ENCODE data around the gene ONECUT3.
"Not testable (repeated sequence)": the region's sequence is repeated elsewhere in the genome, so short reads cannot be mapped to it uniquely, and the experiment has no call there.

ONECUT3 gene

DNA sequence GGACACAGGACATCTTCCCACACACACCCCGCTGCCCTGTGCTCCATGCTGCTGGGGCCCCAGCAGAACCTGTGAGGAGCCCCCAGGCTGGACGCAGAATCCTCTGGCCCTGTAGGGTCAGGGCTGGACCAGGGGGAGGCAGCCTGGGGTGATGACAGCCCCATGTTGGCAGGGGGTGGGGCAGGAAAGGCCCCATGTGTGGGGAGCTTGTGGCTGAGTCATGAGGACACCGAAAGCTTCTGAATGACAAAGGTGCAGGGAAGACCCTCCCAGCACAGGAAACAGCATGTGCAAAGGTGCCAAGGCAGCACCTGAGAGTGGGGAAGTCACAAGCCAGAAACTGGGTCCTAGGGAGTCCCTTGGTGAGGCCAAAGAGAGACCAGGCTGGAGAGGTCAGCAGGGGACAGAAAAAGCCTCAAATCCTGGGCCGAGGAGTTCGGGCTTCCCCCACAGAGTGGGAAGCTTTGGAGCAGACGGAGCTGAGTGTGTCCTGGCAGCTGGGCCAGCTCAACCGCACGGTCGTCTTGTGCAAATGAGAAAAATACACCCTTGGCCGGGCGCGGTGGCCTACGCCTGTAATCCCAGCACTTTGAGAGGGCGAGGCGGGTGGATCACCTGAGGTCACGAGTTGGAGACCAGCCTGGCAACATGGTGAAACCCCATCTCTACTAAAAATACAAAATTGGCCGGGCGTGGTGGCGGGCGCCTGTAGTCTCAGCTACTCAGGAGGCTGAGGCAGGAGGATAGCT, 41.3 kb downstream of the ONECUT3 start:
- no peak for DNase-seq (ENCODE audit: low read depth)

DNA sequence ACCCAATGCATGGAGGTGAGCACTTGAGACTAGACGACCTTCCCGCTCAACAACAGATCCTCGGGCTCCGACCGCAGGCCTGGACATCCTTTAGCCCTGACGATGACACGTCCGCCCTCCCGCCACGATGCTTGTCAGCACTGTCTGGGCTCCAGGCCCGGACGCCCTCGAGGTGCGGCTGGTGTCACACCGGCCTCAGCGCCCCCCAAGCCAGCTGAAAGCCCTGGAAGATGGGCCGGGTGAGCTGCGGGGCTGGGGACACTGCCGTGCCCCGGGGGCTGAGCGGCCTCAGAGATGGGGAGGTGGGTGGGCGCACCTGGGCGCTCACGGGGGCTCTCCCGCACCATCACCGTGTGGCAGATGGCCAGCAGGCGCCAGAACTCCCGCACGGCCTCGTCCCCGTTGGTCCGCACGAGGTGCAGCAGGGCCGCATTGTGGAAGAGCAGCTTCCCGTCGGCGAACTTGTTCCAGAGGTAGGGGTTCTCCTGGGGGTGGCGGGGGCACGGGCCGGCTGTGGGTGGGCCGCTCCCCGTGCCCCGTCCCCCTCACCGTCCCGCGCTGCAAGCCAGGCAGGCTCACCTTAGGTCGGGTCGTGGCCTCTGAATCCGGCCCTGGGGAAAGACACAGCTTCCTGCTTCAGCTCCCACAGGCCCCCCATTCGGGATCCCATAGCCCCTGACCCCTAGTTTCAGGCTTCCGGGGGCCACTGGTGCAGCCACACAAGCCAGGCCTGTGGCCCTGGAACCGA, 43.3 kb downstream of the ONECUT3 start:
- DNase-seq (ENCODE audit: low read depth): no peak

DNA sequence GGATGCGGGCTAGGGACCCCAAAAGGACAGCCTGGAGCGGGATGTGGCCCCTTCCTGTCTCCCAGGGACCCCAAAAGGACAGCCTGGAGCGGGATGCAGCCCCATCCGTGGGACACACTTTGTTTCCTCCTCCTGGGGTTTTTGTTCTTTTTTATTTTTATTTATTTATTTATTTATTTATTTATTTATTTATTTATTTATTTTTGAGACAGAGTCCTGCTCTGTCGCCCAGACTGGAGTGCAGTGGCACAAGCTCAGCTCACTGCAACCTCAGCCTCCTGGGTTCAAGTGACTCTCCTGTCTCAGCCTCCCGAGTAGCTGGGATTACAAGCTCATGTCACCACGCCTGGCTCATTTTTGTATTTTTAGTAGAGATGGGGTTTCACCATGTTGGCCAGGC, 44.0 kb downstream of the ONECUT3 start:
- DNase-seq (ENCODE audit: low read depth): not testable (repeated sequence)

DNA sequence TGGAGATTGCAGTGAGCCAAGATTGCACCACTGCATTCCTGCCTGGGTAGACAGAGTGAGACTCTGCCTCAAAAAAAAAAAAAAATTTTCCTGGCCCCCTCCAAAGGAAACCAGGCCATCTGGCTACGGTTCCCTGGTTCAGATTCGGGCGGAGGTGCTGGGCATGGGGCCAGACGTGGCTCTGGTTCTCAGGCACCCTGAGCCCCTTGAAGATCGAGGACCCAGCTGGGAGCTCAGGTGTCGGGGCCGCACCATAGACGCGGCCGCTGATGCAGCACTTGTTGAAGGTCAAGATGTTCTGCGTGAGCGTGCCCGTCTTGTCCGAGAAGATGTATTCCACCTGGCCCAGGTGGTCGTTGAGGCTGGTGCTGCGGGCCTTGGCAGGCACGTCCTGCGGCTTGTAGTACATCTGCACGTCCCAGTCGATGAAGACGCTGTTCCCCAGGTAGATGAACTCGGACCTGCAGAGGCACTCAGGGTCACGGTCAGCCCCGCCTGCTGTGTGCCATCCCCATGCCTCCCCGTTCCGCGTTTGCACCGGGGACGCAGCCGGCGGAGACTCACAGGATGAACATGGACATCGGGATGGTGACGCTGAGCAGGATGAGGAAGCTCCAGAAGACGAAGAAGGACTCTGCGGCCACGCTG, 46.5 kb downstream of the ONECUT3 start:
- DNase-seq (ENCODE audit: low read depth): no peak

DNA sequence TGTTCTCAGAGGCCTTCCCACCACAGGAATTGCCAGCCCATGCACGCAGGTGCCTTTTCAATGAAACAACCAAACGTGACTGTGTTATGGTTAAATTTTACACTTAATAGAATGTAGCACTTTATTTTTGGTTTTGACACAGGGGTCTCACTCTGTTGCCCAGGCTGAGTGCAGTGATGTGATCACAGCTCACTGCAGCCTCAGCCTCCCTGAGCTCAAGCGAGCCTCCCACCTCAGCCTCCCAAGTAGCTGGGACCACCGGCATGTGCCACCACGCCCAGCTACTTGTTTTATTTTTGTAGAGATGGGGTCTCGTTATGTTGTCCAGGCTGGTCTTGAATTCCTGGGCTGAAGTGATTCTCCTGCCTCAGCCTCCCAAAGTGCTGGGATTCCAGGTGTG, 51.6 kb downstream of the ONECUT3 start:
- no peak for DNase-seq (ENCODE audit: low read depth)

DNA sequence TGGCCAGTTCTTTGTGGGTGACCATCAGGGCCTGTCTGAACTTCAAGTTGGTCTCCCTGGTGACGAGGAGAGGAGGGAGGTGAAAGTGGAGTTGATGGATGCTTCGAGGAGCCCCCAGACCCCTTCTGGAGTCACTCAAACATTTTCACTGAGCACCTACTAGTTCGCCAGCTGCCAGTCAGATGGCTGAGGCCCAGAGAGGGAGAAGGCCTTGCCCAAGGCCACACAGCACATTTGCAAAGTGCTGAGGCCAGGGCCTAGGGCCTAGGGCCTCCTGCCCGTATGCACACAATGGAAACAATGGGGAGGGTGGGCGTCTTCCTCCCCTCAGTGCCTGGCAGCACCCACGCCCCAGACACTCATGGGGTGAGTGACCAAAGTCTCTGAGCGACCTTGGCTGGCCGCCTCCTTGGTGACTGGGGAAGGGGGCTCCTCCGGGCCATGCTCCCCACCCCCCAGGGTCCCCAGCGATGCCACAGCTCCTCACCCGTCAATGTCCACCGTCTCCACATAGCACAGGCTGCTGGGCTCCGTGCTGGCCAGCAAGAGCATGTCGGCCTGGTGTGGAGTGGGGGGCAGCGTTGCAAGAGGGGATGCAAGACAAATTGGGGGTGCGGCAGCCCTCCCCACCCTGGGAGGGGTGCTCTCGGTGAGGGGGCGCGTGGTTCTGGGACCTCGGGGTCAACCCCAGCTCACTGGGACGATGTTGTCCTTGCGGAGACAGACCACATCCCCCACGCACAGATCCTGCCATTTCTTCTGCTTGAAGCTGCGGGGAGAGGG, 52.3 kb downstream of the ONECUT3 start:
- DNase-seq (ENCODE audit: low read depth): no peak

DNA sequence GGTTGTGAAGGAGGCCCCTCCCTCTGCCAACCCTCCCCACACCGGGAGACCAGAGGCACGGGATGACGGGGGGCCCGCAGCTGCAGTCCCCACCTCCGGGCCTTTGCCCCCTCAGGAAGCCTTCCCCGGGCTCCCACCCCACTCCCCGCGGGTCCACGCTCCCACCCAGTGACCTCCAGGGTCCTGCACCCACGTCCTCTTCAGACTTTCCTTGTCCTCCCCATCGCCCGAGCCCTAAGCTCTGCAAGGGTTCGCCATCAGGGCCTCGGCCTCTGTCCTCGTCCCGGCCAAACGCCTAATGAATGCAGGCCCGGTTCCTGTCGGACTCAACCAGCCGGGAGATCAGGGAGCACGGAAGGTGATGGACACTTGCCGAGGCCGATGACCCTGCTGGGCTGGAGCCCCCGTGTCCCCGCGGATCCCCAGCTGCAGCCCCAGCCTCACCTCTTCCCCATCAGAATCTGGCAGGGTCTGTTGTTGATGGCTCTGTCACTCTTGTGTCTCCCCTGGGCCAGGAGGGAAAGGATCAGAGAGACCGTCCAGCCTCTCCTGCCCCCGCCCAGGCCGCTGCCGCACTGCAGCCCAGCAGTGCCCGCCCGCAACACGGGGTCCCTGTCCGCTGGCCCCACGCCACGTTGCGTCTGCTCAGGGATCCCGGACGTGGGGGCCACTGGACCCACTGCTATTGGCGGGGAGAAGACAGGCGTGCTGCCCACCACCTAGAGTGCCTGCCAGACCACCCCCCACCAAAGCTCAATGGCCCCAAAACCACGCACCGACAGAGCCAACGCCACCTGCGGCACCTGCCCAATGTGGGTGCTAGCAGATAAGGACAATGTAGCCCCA, 53.1 kb downstream of the ONECUT3 start:
- DNase-seq (ENCODE audit: low read depth): no peak

DNA sequence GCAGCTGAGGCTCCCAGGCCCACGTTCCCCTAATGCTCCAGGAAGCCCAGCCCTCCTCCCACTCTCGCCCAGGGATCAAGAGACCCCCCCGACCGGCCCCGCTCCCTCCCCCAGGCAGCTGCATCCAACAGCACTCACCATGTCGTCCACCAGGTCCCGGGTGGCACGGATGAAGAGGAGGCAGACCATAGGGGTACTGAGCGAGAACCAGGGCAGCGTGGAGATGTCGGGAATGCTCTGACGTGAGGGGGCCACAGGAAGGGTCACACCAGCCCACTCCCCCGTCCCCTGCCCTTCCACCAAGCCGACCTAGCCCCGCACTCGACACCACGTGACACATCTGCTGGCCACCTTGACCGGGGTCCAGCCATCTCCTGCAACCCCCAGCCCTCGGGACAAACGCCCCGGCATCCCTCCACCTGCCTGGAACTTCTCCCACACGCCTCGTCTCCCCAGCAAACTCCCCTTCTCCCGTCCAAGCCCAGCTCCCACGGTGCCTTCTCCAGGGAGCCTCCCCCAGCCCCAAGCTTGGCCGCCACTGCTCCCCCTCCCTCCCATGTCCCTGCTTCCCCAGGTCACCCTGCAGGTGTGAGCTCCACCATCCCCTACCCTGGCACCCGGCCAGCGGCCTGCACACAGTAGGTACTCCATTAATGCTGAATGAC, 53.9 kb downstream of the ONECUT3 start:
- no peak for DNase-seq (ENCODE audit: low read depth)

DNA sequence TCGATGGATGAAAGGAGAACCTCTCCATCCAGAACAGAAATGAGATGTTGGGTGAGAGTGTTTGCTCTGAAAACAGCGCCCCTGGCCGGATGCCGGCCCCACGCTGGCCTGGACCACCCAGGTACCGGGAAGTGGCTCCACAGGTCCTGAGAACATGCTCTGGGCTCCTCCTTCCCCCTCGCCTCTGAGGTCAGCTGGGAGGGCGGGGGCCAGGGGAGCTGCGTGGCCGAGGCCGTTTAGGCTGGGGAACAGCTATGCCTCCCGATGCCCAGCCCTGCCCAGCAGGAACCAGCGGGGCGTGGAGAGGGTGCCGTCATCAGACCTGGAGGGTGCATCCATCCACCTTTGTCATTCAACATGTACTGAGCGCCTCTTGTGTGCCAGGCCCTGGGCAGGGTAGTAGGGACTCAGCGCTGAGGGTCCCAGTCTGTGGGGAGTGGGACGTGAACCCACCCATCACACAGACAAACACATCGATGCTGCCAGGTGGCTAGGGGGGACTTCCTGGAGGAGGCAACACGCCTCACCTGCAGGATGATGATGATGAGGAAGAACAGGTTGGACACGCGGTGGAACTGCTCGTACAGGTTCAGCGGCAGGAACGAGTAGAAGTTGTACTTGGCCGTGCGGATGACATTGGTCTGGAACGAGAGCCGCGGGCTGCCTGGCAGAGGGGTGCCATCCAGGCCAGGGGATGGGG, 54.5 kb downstream of the ONECUT3 start:
- no peak for DNase-seq (ENCODE audit: low read depth)

DNA sequence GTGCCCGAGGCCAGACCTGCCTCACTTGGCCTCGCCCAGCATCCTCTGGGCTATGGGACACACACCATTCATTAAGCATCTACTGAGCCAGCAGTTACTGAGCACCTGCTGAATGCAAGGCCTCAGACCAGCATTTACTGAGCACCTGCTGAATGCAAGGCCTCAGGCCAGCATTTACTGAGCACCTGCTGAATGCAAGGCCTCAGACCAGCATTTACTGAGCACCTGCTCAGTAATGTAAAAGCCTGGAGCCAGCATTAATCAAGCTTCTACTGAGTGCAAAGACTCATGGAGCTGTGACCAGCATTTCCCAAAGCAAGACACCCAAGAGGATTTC, 55.1 kb downstream of the ONECUT3 start:
- no peak for DNase-seq (ENCODE audit: low read depth)

DNA sequence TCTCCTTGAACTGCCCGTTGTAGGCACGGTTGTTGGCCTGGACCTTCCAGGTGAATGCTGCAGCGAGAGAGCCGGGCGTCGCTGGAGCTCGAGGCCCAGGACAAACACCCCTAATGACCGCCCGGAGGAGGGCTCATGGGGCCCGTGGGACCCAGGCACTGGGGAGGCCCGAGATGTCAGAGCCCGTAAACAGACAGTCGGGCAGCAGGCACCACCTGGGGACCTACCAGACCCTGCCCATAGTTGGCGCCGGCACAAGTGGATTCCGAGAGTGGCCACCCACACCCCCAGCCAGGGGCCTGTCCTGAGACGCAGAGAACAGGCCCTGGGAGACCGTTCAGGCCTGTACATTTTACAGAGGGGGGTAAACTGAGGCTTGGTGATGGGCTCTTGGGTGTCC, 56.4 kb downstream of the ONECUT3 start:
- DNase-seq (ENCODE audit: low read depth): no peak

DNA sequence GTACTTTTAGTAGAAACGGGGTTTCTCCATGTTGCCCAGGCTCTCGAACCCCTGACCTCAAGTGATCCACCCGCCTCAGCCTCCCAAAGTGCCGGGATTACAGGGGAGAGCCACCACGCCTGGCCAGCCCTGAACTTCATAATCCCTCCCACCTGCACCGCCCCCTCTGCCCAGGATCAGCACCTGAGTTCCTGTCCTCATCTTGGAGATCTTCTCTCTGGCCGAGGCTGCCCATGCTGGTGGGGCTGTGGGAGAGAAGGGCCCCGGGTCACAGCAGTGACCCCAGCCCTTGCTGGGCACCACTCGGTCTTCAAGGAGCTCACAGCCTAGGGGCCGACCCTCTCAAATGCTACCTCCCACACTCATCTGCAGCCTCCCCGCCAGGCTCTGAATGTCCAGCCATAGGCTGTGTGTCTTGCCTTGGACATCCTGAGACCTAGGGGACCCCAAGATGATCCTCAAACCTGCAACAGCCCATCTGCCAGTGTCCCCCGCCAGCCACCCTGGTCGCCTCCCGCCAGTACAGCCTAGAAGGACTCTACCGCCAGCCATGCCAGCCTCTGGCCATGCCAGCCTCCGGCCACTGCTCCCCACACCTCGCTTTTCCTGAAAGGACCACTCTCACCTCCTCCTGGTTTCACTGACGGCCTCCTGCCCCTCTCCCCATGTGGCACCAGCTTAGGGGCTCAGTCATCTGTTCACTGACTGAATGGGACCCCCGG, 57.3 kb downstream of the ONECUT3 start:
- no peak for DNase-seq (ENCODE audit: low read depth)

DNA sequence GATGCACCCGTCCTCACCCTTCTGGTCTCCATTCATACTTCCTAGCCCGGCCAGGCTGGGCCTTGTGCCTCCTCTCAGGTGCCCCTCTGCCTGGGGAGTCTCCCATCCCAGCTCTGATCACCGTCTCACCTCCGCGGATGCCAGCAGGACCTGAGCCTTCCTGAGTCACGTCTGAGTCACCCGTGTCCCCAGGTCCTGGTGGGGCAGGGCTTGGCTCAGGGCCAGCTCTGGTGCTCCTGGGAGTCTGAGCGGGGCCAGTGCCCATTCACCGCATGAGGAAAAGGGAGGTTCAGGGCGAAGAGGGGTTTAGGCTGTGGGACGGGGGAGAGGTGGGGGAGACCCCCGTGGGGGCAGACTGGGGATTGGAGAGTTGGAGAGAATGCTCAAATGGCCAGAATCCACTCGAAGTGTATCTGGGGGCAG, 58.2 kb downstream of the ONECUT3 start:
- DNase-seq (ENCODE audit: low read depth): peak; percentile 31

DNA sequence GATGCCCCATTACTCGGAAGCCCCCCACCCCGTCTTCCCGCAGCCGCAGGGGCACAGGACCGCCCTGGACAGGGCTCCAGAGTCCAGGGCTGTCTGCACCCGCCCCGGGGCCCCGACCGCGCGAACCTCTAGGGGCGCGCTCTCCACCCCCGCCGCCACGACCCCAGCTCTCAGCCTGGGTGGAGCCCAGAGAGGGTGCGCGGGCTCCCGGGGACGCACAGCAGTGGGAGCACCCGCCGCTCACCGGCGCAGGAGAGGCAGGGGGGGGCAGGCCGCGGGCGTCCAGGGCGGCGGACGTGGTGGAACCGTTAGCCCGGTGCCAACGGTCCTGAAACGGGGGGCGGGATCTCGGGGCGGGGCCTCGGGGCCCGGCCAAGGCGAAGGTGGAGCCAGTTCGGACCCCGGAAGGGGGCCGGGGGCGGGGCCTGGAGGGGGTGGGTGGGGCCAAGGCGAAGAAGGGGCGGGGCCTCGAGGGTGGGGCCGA, 58.7 kb downstream of the ONECUT3 start, which contains the start of gene ATP8B3:
ATP8B3 (minus strand) TSS at position 335 of the 484 bp plus-strand sequence. CDS start 540 bp downstream, outside the sequence.
- peak; percentile 60 for DNase-seq (ENCODE audit: low read depth)

DNA sequence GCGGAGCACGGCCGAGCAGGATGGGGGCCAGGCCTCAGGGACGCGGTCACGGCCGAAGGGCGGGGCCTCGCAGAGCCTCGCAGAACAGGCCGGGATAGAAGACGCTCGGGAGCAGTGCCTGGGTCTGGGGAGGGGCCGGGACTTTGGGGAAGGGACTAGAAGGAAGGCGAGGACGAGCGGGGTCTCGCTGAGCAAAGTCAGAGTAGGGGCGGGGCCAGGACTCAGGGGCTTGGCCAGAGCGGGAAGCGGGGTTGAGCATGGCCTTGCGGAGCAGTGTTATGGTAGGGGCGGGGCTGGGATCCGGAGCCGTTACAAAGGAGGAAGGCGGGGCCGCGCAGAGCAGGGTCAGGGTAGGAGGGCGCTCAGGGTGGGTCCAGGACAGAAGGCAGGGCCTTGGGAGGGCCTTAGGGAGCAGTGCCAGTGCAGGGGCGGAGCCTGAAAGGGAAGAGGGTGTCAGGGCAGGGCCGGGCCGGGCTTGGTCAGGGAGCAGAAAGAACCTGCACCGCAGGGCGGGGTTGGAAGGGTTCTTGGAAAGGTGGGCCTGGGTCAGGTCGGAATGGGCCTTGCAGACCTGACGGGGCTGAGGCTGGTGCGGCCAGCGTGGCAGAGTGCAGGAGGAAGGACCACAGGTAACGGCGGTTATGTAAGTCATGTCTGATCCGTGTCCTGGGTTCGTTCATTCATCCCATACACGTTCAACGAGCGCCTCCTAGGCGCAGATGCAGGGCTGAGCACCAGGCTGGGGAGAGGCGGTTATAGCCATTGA, 59.3 kb downstream of the ONECUT3 start:
- DNase-seq (ENCODE audit: low read depth): peak; percentile 70

DNA sequence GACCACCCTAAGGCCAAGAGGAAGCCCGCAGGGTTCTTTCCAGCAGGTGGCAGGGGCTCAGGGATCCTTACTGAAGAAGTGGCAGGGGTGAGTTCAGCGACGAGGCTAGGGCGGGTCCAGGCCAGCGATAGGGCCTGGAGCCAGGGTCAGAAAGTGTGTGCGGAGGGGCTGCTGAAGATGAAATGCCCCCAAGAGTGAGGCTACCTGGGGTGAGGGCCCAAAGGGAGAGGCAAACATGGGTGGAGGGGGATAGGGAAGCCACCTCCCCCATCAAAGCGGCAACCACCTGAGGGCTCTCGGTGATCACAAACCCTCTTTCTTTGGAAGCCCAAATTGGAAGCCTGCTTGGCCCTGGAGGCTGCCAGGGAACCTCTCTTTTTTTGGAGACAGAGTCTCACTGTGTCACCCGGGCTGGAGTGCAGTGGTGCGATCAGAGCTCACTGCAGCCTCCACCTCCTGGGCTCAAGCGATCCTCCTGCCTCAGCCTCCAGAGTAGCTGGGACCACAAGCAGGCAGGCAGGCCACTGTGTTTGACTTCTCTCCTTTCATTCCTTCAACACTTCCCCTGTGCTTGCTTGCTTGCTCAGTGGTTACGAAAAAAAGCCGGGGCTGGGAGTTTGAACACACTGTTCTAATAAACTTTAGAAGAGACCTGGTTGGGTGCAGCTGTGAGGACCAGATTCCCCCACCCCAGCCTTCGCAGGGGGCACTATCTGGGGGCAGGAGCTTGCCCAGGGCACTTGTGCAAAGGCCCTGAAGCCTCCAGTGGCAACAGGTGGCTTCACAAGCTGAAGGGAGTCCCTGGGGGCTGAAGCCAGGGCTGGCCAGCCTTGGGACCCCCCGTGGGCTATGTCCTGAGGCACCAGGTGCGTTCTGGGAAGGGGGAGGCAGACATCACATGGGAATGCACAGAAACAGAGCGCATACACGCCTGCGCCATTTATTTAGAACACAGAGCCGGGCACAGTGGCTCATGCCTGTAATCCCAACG, 60.2 kb downstream of the ONECUT3 start:
- DNase-seq (ENCODE audit: low read depth): no peak

DNA sequence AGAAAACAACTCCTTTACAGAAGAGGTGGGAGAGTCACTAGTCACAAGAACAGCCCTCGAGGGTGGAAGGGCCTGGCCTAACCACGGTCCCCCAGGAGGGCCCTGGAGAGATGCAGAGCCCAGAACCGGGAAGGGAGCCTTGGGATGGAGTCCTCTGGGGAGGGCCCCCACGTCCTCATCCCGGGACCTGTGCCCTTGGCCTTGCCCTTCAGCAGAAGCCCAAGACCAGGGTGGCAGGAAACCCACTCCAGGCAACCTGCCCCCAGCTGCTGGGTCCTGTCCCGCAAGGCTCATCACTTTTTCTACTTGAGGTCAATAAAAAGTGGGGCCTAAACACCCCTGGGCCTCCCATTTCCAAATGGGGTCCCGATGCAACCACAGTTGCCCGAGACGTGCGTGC, 61.1 kb downstream of the ONECUT3 start:
- DNase-seq (ENCODE audit: low read depth): no peak
